ENCODE results near the gene ALDH16A1. TPM values are rescaled to one million over a fixed set of nuclear protein-coding genes. Genes with fewer than 3 reads are reported as not detected.

The ALDH16A1 gene
- total RNA-seq, 2 donors from 2014 or later, result 22.6 to 57.9 TPM

GRCh38 chr19:49409441-49410029 is 43.5 kb upstream of the ALDH16A1 start:
- Histone ChIP-seq H3K4me3 (no peak overlapping the region), H3K4me1 (no peaks in the 10 kb centered on the region), H3K27ac (no peak overlapping the region), H3K36me3 (no peaks in the 10 kb centered on the region), H3K9ac (ENCODE audit: low read depth in 2 of 2, low read length in 2 of 2) (no peak overlapping the region), H3K27me3 (no peaks in the 10 kb centered on the region), H3K9me3 (no peaks in the 10 kb centered on the region)
- intact Hi-C loops (cut with DNase I), result no loop called here
- DNase-seq, result no peak
- no peak for TF ChIP-seq CTCF (IDR thresholded peaks at IDR 0.05)

GRCh38 chr19:49411681-49412326 is 41.2 kb upstream of the ALDH16A1 start:
- H3K4me3 ChIP-seq, result no peak overlapping the region
- H3K9ac ChIP-seq (ENCODE audit: low read depth in 2 of 2, low read length in 2 of 2), result no peak overlapping the region
- no peak for TF ChIP-seq CTCF (IDR thresholded peaks at IDR 0.05)
- DNase-seq, result no peak
- H3K27ac ChIP-seq, result no peak overlapping the region
- H3K4me1 ChIP-seq, result no peaks in the 10 kb centered on the region
- intact Hi-C loops (cut with DNase I), result no loop called here
- H3K9me3 ChIP-seq, result no peaks in the 10 kb centered on the region
- no peaks in the 10 kb centered on the region for H3K36me3 ChIP-seq
- H3K27me3 ChIP-seq, result peaks cover under 1% of the 10 kb centered on the region

GRCh38 chr19:49413348-49413747 is 39.7 kb upstream of the ALDH16A1 start:
- Histone ChIP-seq H3K9me3 (no peaks in the 10 kb centered on the region), H3K27me3 (peaks cover 5% of the 10 kb centered on the region), H3K4me1 (no peaks in the 10 kb centered on the region), H3K36me3 (no peaks in the 10 kb centered on the region), H3K9ac (ENCODE audit: low read depth in 2 of 2, low read length in 2 of 2) (no peak overlapping the region), H3K27ac (no peak overlapping the region), H3K4me3 (no peak overlapping the region)
- no peak for DNase-seq
- intact Hi-C loops (cut with DNase I), result no loop called here
- no peak for TF ChIP-seq CTCF (IDR thresholded peaks at IDR 0.05)

GRCh38 chr19:49414256-49414655 is 38.8 kb upstream of the ALDH16A1 start:
- H3K9ac ChIP-seq (ENCODE audit: low read depth in 2 of 2, low read length in 2 of 2), result no peak overlapping the region
- no peaks in the 10 kb centered on the region for H3K4me1 ChIP-seq
- no peak overlapping the region for H3K4me3 ChIP-seq
- intact Hi-C loops (cut with DNase I), result no loop called here
- no peaks in the 10 kb centered on the region for H3K36me3 ChIP-seq
- TF ChIP-seq CTCF (IDR thresholded peaks at IDR 0.05), result no peak
- no peak for DNase-seq
- H3K27me3 ChIP-seq, result peaks cover 12% of the 10 kb centered on the region
- H3K27ac ChIP-seq, result no peak overlapping the region
- H3K9me3 ChIP-seq, result no peaks in the 10 kb centered on the region

- Histone ChIP-seq H3K27ac (no peak overlapping the region), H3K36me3 (no peaks in the 10 kb centered on the region), H3K4me3 (no peak overlapping the region), H3K4me1 (no peaks in the 10 kb centered on the region), H3K27me3 (peaks cover 21% of the 10 kb centered on the region), H3K9ac (ENCODE audit: low read depth in 2 of 2, low read length in 2 of 2) (no peak overlapping the region), H3K9me3 (no peaks in the 10 kb centered on the region)
- no peak for DNase-seq
- TF ChIP-seq CTCF (IDR thresholded peaks at IDR 0.05), result no peak
- intact Hi-C loops (cut with DNase I), result no loop called here
Measured at GRCh38 chr19:49415102-49415809, 37.8 kb upstream of the ALDH16A1 start.

All from colonic mucosa (tissue), 4 donors.